GM18858 (cell line): Measurements from ENCODE around the gene TUBB1.
A peak's percentile ranks its signal among the peaks of the same experiment; 100 is the strongest.
"Not testable (repeated sequence)": the region's sequence is repeated elsewhere in the genome, so short reads cannot be mapped to it uniquely, and the experiment has no call there.

Experiments
- ATAC-seq: cut with Tn5 transposase; IDR thresholded peaks from one replicate; pipeline ENCODE4 v1.9.1; 2021; ENCODE audit not compliant: unreplicated experiment

The TUBB1 gene

DNA sequence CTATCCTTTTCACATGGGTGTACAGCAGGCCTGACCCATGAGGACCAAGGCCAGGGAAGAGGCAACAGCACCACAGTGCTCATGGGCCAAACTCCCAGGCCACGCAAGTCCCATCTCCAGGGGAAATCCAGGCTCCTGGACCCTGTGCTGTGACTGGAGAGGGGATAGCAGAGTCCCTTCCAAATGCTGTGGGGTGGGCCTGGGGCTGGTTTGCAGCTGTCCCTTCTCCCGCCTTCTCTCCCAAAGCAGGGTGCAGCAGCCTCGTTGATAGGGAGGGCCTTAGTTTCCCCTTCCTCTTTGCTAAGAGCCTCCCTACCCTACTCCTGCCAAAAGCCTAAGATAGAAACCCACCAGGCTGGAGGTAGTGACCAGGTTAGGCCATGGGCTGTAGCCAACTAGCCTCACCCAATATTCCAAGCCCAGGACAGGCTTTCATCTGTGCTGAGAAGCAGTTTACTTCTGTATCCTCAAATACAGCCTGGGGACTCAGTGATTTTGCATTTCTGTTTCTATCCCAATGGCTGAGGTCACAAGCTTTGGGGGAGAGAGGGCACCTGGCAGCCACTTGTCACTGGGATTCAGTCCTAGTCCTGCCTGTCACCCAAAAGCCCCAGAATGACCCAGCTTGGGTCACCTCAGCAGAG lies 13.6 kb upstream of the TUBB1 start:
- no peak for ATAC-seq

- no peak for ATAC-seq
Measured at GRCh38 chr20:59006167-59006863, 12.9 kb upstream of the TUBB1 start.

GRCh38 chr20:59006864-59007664 lies 12.2 kb upstream of the TUBB1 start, which contains the start of gene CTSZ:
Gene CTSZ (minus strand): TSS chr20:59007254. CDS start chr20:59007128, 126 bp downstream.
- no peak for ATAC-seq

DNA sequence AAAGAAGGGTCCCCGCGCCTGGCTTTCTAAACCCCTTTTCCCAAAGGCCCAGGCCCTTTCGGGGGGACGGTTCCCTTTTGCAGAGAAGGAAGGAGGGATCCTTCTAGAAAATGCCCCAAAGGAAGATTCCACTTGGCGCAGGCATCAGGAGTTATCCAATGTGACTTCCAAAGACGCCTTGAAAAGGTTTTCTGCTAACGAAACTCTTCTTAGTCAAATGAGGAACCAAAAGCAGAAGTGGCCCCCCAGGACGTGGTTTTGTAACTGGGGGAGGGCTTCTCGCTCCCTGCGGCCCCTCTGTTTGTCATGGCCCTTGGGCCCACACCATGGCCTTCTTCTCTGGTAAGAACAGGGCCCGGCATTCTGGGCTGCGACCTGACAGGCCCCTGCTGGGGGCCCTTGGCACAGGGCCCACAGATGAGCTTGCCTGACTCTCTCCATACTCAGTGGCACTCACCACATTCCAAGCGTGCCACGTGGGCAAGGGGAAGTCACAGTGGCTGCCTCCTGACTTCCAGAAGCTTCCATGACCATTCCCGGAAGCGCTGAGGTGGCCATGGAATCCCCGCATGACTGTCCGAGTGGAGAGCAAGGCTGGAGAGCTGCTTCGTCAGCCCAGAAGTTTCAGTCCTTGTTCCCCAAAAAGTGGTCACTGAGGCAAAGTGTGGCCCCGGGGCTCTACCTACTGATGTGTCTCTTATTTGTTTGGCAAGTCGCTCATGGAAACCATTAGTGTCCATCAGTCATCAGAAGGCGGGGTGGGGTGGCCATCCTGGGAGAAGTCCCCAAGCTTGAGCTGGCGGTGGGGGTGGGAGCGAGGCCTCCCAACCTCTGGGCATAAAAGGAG lies 11.3 kb upstream of the TUBB1 start:
- peak; percentile 25 for ATAC-seq

GRCh38 chr20:59008715-59009336 lies 10.4 kb upstream of the TUBB1 start:
- no peak for ATAC-seq

DNA sequence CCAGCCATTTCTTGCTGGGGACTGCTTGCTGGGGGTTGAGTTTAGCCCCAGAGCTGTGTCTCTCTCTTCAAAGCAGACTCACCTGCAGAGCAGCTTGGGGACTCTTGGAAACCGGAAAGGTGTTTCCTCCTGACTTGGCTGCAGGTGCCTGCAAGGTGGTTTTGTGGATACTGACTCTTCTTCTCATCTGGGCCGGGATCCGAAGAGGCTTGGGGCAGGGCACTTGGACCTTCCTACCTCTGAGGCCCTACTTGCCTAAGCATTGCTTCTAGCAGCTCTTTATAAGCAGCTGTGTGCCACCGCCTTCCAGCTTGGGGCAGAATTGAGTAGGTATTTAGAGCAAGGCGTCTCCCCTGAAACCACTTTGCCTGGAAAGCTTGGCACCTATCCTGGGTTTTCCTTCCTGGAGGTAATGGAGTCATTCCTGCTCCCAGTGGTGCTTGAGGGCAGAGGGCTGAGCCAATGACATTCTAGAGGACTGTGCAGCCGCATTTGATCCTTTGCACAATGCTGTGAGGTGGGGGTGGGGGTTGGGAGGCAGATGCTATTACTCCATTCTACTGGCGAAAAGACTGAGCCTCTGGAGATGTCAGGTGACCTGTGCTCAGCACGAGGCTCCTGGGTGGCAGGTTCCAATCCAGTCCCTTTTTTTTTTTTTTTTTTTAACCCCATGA lies 8.8 kb upstream of the TUBB1 start:
- no peak for ATAC-seq

- ATAC-seq = no peak
Measured at GRCh38 chr20:59010995-59011873, 8.0 kb upstream of the TUBB1 start.

- ATAC-seq = not testable (repeated sequence)
Measured at GRCh38 chr20:59011874-59012157, 7.4 kb upstream of the TUBB1 start.

DNA sequence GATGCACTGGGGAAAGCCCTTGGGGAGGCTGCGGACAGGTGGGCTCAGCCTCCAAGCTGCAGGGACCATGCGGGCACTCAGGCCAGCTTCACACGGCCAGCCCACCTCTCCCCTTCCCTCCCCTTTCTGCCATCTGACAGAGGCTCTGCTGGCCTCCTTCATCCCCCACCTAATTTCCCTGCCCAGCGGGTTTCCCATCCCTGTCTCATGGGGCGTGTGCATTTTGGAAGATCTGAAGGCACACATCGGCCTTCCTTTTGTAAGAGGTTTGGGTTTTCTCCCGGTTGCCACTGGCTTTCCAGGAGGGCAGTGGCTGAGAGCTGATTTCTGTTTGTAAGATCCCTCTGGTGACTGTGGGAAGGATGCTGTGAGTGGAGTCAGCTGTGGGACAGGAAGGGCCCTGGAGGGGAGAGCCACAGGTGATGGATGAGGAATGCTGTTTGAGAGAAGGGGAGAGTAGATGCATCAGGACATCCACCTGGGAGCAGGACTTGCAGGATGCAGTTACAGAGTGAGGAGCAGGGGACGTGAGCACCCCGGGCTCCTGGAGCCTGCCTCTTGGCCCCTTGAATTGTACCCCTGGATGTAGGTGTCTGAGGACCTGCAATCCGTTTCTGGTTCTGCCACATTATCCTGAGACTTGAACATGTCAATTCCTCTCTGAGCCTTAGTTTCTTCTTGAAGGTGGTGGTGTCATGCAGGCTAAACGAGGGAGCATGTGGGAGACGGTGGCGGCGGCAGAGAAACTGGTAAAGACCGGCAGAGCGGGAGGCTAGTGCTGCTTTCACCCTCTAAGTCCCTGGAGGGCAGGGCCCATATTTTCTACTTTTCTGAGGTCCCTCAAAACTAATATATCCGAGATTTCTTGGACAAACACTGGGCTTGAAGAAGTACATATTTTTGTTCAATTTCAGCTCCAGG lies 5.9 kb upstream of the TUBB1 start:
- ATAC-seq = no peak

DNA sequence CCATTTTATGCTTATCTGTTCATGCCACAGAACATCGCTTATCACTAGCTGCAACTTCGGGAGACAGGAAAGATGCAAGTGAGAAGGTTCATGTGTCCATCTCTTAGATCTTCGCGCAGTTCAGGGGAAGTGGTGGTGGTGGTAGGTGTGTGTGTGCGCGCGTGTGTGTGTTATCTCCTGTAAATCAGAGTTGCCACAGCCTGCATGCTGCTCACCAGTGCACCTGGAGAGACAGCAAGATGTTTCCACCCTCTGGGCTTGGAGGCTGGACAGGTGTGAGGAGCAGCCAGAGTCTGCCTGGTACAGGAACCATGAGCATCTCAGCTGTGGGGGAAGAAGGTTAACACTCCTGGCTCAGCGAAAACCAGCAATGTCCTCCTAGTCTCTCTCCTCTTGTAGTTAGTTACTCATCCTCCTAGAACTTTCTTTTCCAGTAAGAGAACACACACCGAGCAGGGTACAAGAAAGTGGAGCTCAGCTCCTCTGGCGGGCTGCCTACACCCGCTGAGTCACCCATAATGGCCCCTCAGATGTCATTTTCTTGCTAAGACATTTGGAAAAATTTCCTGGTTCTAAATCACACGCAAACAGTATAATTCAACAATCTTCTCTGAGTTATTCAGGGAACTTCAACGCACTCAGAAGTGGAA lies 5.1 kb upstream of the TUBB1 start:
- ATAC-seq = no peak

- ATAC-seq = no peak
Measured at GRCh38 chr20:59014680-59015389, 4.4 kb upstream of the TUBB1 start.

- ATAC-seq = no peak
Measured at GRCh38 chr20:59015411-59015810, 3.8 kb upstream of the TUBB1 start.

DNA sequence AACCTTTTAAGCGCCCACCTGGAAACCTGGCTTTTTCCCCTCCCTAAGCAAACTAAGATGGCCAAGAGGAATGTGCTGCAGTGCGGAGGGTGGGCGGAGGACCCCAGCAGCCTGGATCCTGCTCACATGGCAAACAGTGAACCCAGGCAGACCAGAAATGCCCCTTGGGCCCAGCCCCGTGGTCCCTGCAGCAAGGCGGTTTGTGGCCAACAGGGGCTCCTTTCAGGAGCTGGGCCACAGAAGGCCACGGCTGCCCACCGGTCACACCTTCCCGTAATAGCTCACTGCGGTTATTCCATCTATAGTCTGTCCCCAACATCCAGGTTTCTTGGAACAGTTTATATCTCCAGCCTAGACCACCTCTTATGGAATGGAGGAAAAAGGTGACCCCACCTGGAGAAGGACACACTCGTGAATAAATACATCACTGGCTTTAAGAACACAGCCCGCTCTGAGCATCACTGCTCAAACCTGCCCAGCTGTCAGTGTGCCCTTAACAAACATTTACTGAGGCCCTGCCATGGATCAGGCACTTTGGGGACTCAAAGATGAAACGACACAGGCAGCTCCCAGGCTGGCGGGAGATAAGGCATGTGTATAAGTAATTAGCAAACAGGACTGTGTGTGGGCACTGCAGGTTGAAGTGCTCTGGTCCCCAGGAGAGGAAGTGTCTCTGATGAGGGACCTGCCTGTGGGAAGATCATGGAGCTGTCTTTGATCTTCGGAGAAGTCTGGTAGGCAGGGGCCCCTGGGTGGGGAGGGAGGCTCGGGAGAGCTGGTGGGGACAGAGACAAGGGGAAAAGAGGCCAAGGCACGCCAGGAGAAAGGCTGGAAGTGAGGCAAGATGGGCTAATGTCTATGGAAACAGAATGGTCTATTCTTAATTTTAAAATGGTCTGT lies 3.2 kb upstream of the TUBB1 start:
- ATAC-seq = no peak

GRCh38 chr20:59016795-59017492 lies 2.3 kb upstream of the TUBB1 start:
- no peak for ATAC-seq

DNA sequence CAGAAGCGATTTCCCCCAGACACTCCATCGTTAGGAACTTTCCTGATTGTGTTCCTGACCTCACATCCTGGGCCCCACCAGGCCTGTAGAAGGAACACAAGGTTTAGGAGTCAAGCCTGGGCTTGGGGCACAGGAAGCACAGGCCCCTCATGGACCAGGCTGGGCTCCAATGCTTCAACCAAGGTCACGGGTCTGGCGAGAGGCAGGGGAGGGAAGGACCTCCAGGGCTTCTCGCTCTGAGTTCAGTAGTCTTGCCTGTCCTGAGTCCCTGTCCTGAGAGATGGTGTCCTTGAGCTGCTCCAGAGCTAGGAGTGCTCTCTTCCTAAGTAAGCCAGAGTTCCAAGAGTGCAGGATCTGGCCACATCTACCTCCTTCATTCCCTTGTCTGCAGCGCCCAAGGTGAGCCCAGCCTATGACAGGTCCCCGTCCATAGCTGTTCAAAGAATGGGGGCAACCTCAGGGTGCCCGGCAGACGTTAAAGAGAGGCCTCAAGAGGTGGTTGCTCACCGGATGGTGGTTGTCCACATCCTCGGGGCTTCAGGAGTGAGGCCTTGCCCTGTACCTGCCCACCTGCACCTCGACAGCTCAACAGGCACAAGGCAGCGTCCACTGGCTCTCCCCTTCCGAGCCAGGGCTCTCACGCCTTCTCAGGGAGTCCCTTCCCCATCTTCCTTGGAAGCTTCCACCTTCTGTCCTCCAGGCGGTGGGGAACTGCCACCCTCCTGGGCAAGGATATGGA lies 1.6 kb upstream of the TUBB1 start:
- no peak for ATAC-seq
